BJ (cell line): Measurements from ENCODE around the gene AGK. TPM values are rescaled to one million over a fixed set of nuclear protein-coding genes. Genes with fewer than 3 reads are reported as not detected.

Experiments used
- CTCF ChIA-PET: fragments of 350-600 bp; formaldehyde crosslinking; extraction: SDS; loops from one replicate; lab custom pipeline; 2021; ENCODE audit warnings: antibody characterized with exemption, inconsistent platforms; lab: Yijun Ruan, JAX
- POLR2A ChIA-PET: fragments of 300-600 bp; sonication (Branson Sonifier 250); formaldehyde crosslinking; extraction: SDS; loops from one replicate; lab custom pipeline; 2021; ENCODE audit warnings: antibody characterized with exemption; lab: Charles Lee
- DNase-seq: peaks from one replicate; pipeline ENCODE4 v3.0.0-alpha.2; 2011; ENCODE audit warnings: low read depth
- H3K27me3 ChIP-seq: 2 replicates; pipeline ENCODE4 v1.6.0; 2011; ENCODE audit warnings: low read length; ENCODE audit not compliant: control insufficient read depth, insufficient read depth
- H3K36me3 ChIP-seq: 2 replicates; pipeline ENCODE4 v1.5.1; 2011; ENCODE audit warnings: low read length; ENCODE audit not compliant: control insufficient read depth, insufficient read depth
- H3K4me3 ChIP-seq: 2 replicates; pipeline ENCODE4 v1.5.1; 2011; ENCODE audit warnings: low read depth, mild to moderate bottlenecking, control low read depth, low read length
- CTCF ChIP-seq: IDR thresholded peaks from 2 replicates; pipeline ENCODE4 v1.5.1; 2011; ENCODE audit warnings: low read depth, mild to moderate bottlenecking, control low read depth, inconsistent platforms, low read length, moderate library complexity; ENCODE audit not compliant: insufficient read depth
- polyA plus RNA-seq: library from polyadenylated mRNA; depleted of rRNA; stranded (reverse); fragments of >200 nt; gene quantifications from 2 replicates; pipeline ENCODE4 v1.2.3, GENCODE V29; 2011

Gene AGK
- polyA plus RNA-seq, 1 experiment, result 30.3 TPM

GRCh38 chr7:141691540-141691939 lies 140.3 kb downstream of the AGK start:
- TF ChIP-seq CTCF, result no peak
- no peaks in the 10 kb centered on the region for H3K27me3 ChIP-seq
- H3K4me3 ChIP-seq, result no peak overlapping the region
- ChIA-PET POLR2A (no interaction called here), CTCF (no interaction called here)
- no peak for DNase-seq
- no peaks in the 10 kb centered on the region; the same call in 1 of the 2 replicates for H3K36me3 ChIP-seq

GRCh38 chr7:141691961-141692360 lies 140.8 kb downstream of the AGK start:
- no peak for TF ChIP-seq CTCF
- CTCF ChIA-PET, result no interaction called here
- Histone ChIP-seq H3K36me3 (no peaks in the 10 kb centered on the region; the same call in 1 of the 2 replicates), H3K4me3 (no peak overlapping the region), H3K27me3 (no peaks in the 10 kb centered on the region)
- DNase-seq, result no peak
- POLR2A ChIA-PET, result no interaction called here

GRCh38 chr7:141693082-141693481 lies 141.9 kb downstream of the AGK start:
- DNase-seq, result no peak
- Histone ChIP-seq H3K4me3 (no peak overlapping the region), H3K36me3 (no peaks in the 10 kb centered on the region; the same call in 1 of the 2 replicates), H3K27me3 (no peaks in the 10 kb centered on the region)
- TF ChIP-seq CTCF, result no peak
- POLR2A ChIA-PET, result no interaction called here
- CTCF ChIA-PET, result no interaction called here

GRCh38 chr7:141695803-141696289 lies 144.6 kb downstream of the AGK start:
- no peaks in the 10 kb centered on the region for H3K27me3 ChIP-seq
- ChIA-PET POLR2A (no interaction called here), CTCF (interaction anchor here (0.5 kb wide), 1 partner anchor 289 kb away, joined by 3 read pairs; no protein-coding TSS in a partner anchor)
- no peak overlapping the region for H3K4me3 ChIP-seq
- no peak for TF ChIP-seq CTCF
- no peaks in the 10 kb centered on the region; the same call in 1 of the 2 replicates for H3K36me3 ChIP-seq
- DNase-seq, result no peak

DNA sequence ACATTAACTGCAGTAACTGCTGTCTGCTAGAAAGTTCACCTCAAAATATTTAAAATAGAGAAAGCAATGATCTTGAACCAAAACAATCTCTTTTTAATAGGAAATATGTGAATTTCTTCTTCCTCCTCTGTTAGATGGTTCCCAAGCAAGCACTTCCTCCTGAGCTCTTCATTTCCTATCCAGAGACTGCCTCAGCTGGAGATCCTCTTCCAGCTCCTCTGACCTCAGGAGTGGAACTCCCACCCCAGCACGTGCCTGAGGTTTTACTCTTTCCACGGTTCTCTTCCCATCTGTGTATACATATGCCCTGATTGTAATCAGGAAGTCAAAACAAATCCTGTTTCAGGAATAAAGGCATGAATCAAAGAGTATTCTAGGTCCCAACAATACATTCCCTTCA lies 145.1 kb downstream of the AGK start:
- H3K36me3 ChIP-seq, result no peaks in the 10 kb centered on the region; the same call in 1 of the 2 replicates
- TF ChIP-seq CTCF, result no peak
- POLR2A ChIA-PET, result no interaction called here
- no peak overlapping the region for H3K4me3 ChIP-seq
- DNase-seq, result no peak
- no peaks in the 10 kb centered on the region for H3K27me3 ChIP-seq
- CTCF ChIA-PET, result interaction anchor here (0.5 kb wide), 1 partner anchor 289 kb away, joined by 3 read pairs; no protein-coding TSS in a partner anchor
